Tibial artery (tissue), 4 donors: Measurements from ENCODE around the gene KRTAP4-4.
"Not testable (repeated sequence)": the region's sequence is repeated elsewhere in the genome, so short reads cannot be mapped to it uniquely, and the experiment has no call there.

Experiments
- DNase-seq, 2 donors: peaks; one replicate each; pipeline ENCODE4 v3.0.0-alpha.2; 2019
- H3K27ac ChIP-seq, 2 donors: fragments of 200-600 bp; sonication (generic) in 1 of 2; 1 replicate in 1 of 2; 2 replicates in 1 of 2; pipeline ENCODE4 v1.5.1; 2018 to 2019; ENCODE audit warnings: mild to moderate bottlenecking in 1 of 2
- H3K27me3 ChIP-seq, 2 donors: fragments of 200-600 bp; sonication (generic) in 1 of 2; one replicate each; pipeline versions ENCODE4 v1.5.1 to v1.6.0; 2016 to 2019
- H3K36me3 ChIP-seq, 3 donors: fragments of 200-600 bp; sonication (generic) in 2 of 3; one replicate each; pipeline ENCODE4 v1.5.1; 2016 to 2019; ENCODE audit warnings: mild to moderate bottlenecking in 2 of 3
- H3K4me1 ChIP-seq, 4 donors: fragments of 200-600 bp; sonication (generic) in 2 of 4; 1 replicate in 3 of 4; 2 replicates in 1 of 4; pipeline ENCODE4 v1.5.1; 2016 to 2019
- H3K4me3 ChIP-seq, 2 donors: fragments of 200-600 bp; sonication (generic) in 1 of 2; 1 replicate in 1 of 2; 2 replicates in 1 of 2; pipeline ENCODE4 v1.5.1; 2018 to 2019; ENCODE audit warnings: mild to moderate bottlenecking in 2 of 2
- H3K9me3 ChIP-seq, 3 donors: fragments of 200-600 bp; sonication (generic) in 1 of 3; one replicate each; pipeline ENCODE4 v1.5.1; 2016 to 2019
- intact Hi-C: fragments of 100-400 bp; cut with DNase I; formaldehyde crosslinking; loops from one replicate; pipeline ENCODE4 v1.15.0; 2023; ENCODE audit warnings: low total_unique reads
- TF ChIP-seq, protein P1 (sequence below), 2 experiments: fragments of 200-600 bp in 1 of 2; fragments of 450-650 bp in 1 of 2; IDR thresholded peaks; one replicate each; pipeline ENCODE4 v1.5.1; 2017 to 2019; ENCODE audit warnings: antibody characterized with exemption in 2 of 2, mild to moderate bottlenecking in 1 of 2, moderate library complexity in 1 of 2

KRTAP4-4 gene

DNA sequence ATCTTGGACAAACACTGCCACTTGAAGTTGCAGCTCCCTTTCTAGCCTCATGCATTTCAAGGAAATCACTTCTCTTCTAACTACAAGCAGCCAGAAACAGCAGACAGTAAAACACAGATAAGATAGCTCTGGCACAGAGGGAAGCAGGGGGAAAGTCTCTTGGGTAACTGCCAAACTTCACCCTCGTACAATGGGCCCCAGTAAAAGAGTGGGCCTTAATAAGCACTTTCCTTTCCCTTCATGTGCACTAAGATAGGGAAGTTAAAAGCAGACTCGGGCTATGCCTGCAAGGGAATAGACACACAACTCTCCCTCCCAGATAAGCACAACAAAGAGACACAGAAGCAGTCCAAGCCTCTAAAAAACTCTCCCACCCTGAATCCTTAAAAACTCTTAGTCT, 6.7 kb downstream of the KRTAP4-4 start:
- intact Hi-C loops: no loop called here
- no peak for DNase-seq
- Histone ChIP-seq H3K36me3 (no peaks in the 10 kb centered on the region), H3K4me1 (no peaks in the 10 kb centered on the region), H3K4me3 (no peak overlapping the region), H3K27ac (no peak overlapping the region), H3K27me3 (peaks cover 0 to 12% of the 10 kb centered on the region in 2 donors), H3K9me3 (no peaks in the 10 kb centered on the region)
- TF ChIP-seq, protein P1, sequence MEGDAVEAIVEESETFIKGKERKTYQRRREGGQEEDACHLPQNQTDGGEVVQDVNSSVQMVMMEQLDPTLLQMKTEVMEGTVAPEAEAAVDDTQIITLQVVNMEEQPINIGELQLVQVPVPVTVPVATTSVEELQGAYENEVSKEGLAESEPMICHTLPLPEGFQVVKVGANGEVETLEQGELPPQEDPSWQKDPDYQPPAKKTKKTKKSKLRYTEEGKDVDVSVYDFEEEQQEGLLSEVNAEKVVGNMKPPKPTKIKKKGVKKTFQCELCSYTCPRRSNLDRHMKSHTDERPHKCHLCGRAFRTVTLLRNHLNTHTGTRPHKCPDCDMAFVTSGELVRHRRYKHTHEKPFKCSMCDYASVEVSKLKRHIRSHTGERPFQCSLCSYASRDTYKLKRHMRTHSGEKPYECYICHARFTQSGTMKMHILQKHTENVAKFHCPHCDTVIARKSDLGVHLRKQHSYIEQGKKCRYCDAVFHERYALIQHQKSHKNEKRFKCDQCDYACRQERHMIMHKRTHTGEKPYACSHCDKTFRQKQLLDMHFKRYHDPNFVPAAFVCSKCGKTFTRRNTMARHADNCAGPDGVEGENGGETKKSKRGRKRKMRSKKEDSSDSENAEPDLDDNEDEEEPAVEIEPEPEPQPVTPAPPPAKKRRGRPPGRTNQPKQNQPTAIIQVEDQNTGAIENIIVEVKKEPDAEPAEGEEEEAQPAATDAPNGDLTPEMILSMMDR (IDR thresholded peaks at IDR 0.05): no peak

- H3K27ac ChIP-seq: no peak overlapping the region
- intact Hi-C loops: no loop called here
- H3K4me3 ChIP-seq: no peak overlapping the region
- H3K4me1 ChIP-seq: no peaks in the 10 kb centered on the region
- DNase-seq: no peak
- no peaks in the 10 kb centered on the region for H3K36me3 ChIP-seq
- H3K9me3 ChIP-seq: no peaks in the 10 kb centered on the region
- peaks cover 0 to 4% of the 10 kb centered on the region in 2 donors for H3K27me3 ChIP-seq
- TF ChIP-seq, protein P1 (IDR thresholded peaks at IDR 0.05): no peak
Measured at GRCh38 chr17:41151525-41151924, 9.0 kb downstream of the KRTAP4-4 start.

DNA sequence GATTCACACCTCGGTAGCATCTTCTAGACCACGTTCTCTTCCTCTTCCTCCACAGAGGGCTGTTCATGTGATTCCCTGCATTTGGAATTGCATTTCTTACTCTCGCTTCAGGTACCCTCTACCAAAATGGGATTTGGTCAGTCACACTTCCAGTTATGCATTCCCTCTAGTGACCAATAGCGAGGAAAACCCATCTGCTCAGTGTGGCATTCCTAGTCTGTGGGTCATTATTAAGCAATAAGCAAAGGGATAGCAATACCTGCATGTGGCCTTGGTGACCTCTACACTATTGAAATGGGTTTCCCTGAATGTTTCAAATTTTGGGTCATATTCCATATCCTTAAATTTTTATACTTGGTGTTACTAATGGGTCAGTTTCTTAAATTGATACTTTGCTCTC, 10.5 kb downstream of the KRTAP4-4 start:
- H3K27me3 ChIP-seq: peaks cover 0 to 4% of the 10 kb centered on the region in 2 donors
- H3K36me3 ChIP-seq: no peaks in the 10 kb centered on the region
- H3K4me3 ChIP-seq: no peak overlapping the region
- no peaks in the 10 kb centered on the region for H3K9me3 ChIP-seq
- H3K27ac ChIP-seq: no peak overlapping the region
- TF ChIP-seq, protein P1 (IDR thresholded peaks at IDR 0.05): no peak
- intact Hi-C loops: no loop called here
- no peak for DNase-seq
- no peaks in the 10 kb centered on the region for H3K4me1 ChIP-seq

DNA sequence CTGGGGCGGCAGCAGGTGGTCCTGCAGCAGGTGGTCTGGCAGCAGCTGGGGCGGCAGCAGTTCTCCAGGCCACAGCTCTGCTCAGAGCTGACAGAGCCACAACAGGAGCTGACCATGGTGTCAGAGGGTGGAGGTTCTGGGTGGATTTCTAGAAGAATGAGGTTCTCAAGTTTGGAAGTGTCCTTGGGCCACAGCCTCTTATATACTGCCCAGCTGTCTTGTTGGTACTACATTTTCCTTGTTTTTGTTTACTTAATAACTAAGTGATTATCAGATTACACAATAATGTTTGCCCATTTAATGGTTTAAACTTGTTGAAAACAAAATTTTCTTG, 10.9 kb downstream of the KRTAP4-4 start, which contains the start of gene KRTAP4-5:
TSS of gene KRTAP4-5 (minus strand) at position 174 of the 334 bp plus-strand sequence. CDS start at position 116, 58 bp downstream.
- Histone ChIP-seq H3K27me3 (peaks cover 0 to 4% of the 10 kb centered on the region in 2 donors), H3K36me3 (no peaks in the 10 kb centered on the region), H3K27ac (no peak within 1 kb of the TSS), H3K4me1 (no peaks in the 10 kb centered on the region), H3K9me3 (no peaks in the 10 kb centered on the region), H3K4me3 (no peak within 1 kb of the TSS)
- no peak for DNase-seq
- TF ChIP-seq, protein P1 (IDR thresholded peaks at IDR 0.05): no peak
- intact Hi-C loops: no loop called here

- H3K36me3 ChIP-seq, H3K27me3 ChIP-seq, intact Hi-C loops, DNase-seq, H3K27ac ChIP-seq, H3K4me3 ChIP-seq, H3K4me1 ChIP-seq, H3K9me3 ChIP-seq: not testable (repeated sequence)
Measured at GRCh38 chr17:41148971-41149651, 11.4 kb downstream of the KRTAP4-4 start.

GRCh38 chr17:41147531-41148204, 12.9 kb downstream of the KRTAP4-4 start:
- Histone ChIP-seq H3K4me1 (no peaks in the 10 kb centered on the region), H3K9me3 (peaks cover 0 to 10% (median 0%) of the 10 kb centered on the region in 3 donors), H3K4me3 (no peak overlapping the region), H3K27me3 (no peaks in the 10 kb centered on the region), H3K27ac (no peak overlapping the region), H3K36me3 (no peaks in the 10 kb centered on the region)
- TF ChIP-seq, protein P1 (IDR thresholded peaks at IDR 0.05): no peak
- DNase-seq: no peak
- intact Hi-C loops: no loop called here
